GM12891 (cell line): Measurements from ENCODE around the gene PLCB1.

Experiments
- POLR2AphosphoS5 ChIP-seq: IDR thresholded peaks from 2 replicates; pipeline ENCODE4 v1.6.1; 2011; ENCODE audit warnings: low read depth, low read length, control low read depth
- TAF1 ChIP-seq: IDR thresholded peaks from 2 replicates; pipeline ENCODE4 v1.6.1; 2011; ENCODE audit warnings: low read depth, low read length, control low read depth

- no peak for TF ChIP-seq TAF1
- TF ChIP-seq POLR2AphosphoS5, result no peak
These were observed 123.0 kb downstream of the PLCB1 start for GRCh38 chr20:8254911-8255582.
